Panc1 (cell line): ENCODE data around the gene PDS5B. TPM values are rescaled to one million over a fixed set of nuclear protein-coding genes. Genes with fewer than 3 reads are reported as not detected.
A peak's percentile ranks its signal among the peaks of the same experiment; 100 is the strongest.

Experiments used
- ATAC-seq: fragments of 200-7000 bp; cut with Tn5 transposase; 2 replicates; pipeline ENCODE4 v1.9.1; 2020; ENCODE audit warnings: mild to moderate bottlenecking, moderate library complexity
- Bru-seq: library from RNA; stranded (reverse); fragments of 400-500 nt; gene quantifications from one replicate; lab custom pipeline; 2021; lab: Mats Ljungman, UMichigan
- BruChase-seq, 2 experiments: library from RNA; stranded (reverse); fragments of 400-500 nt; gene quantifications; one replicate each; lab custom pipeline; 2021; lab: Mats Ljungman, UMichigan
- BruUV-seq: library from RNA; stranded (reverse); fragments of 400-500 nt; replicated peaks from 2 replicates; lab custom pipeline; 2021; lab: Mats Ljungman, UMichigan
- CTCF ChIA-PET: fragments of 300-600 bp; sonication (Branson Sonifier 250); formaldehyde crosslinking; loops from one replicate; lab custom pipeline; 2022; ENCODE audit warnings: antibody characterized with exemption; lab: Charles Lee
- POLR2A ChIA-PET: fragments of 300-600 bp; sonication (Branson Sonifier 250); formaldehyde crosslinking; loops from one replicate; lab custom pipeline; 2022; ENCODE audit warnings: antibody characterized with exemption; lab: Charles Lee
- DNase-seq: peaks from one replicate; pipeline ENCODE4 v3.0.0-alpha.2; 2010; ENCODE audit warnings: low read depth, low spot score
- H3K27ac ChIP-seq: 2 replicates; pipeline ENCODE4 v1.5.1; 2011; ENCODE audit warnings: mild to moderate bottlenecking, low read length, inconsistent platforms
- H3K27me3 ChIP-seq: fragments of 200-500 bp; sonication (Bioruptor generic); 2 replicates; pipeline ENCODE4 v1.6.0; 2014; ENCODE audit warnings: low read length, inconsistent platforms; ENCODE audit not compliant: control insufficient read depth, insufficient read depth
- H3K36me3 ChIP-seq: fragments of 200-500 bp; sonication (Bioruptor generic); 2 replicates; pipeline ENCODE4 v1.5.1; 2014; ENCODE audit warnings: inconsistent platforms, mild to moderate bottlenecking, low read length, moderate library complexity; ENCODE audit not compliant: control insufficient read depth, insufficient read depth
- H3K4me1 ChIP-seq: 2 replicates; pipeline ENCODE4 v1.5.1; 2011; ENCODE audit warnings: inconsistent platforms, mild to moderate bottlenecking, low read length, moderate library complexity; ENCODE audit not compliant: control insufficient read depth, insufficient read depth
- H3K4me3 ChIP-seq, 2 experiments: 2 replicates each; pipeline ENCODE4 v1.5.1; 2011 to 2012; ENCODE audit warnings: low read depth in 2 of 2, low read length in 2 of 2, mild to moderate bottlenecking in 2 of 2, inconsistent platforms in 1 of 2, moderate library complexity in 1 of 2
- H3K9me3 ChIP-seq: fragments of 200-500 bp; sonication (Bioruptor generic); 2 replicates; pipeline ENCODE4 v1.5.1; 2014; ENCODE audit warnings: low read depth, mild to moderate bottlenecking, inconsistent platforms, low read length, moderate library complexity; ENCODE audit not compliant: control insufficient read depth, insufficient read depth
- POLR2AphosphoS5 ChIP-seq: IDR thresholded peaks from 2 replicates; pipeline ENCODE4 v1.6.1; 2012; ENCODE audit warnings: mild to moderate bottlenecking, low read depth, low read length, moderate library complexity
- REST ChIP-seq, 2 experiments: IDR thresholded peaks; 2 replicates each; pipeline ENCODE4 v1.6.1; 2011 to 2012; ENCODE audit warnings: low read depth in 2 of 2, control low read depth in 1 of 2, low read length in 1 of 2, mild to moderate bottlenecking in 1 of 2, moderate library complexity in 1 of 2; ENCODE audit not compliant: insufficient read depth in 1 of 2
- SIN3A ChIP-seq: IDR thresholded peaks from 2 replicates; pipeline ENCODE4 v1.6.1; 2012; ENCODE audit warnings: low read depth, mild to moderate bottlenecking, low read length, moderate library complexity, borderline replicate concordance; ENCODE audit not compliant: insufficient read depth
- TCF7L2 ChIP-seq: IDR thresholded peaks from 2 replicates; pipeline ENCODE4 v1.6.1; 2011; ENCODE audit warnings: mild to moderate bottlenecking, low read depth, low read length, inconsistent platforms
- in situ Hi-C: cut with HindIII; loops from 2 replicates; pipeline ENCODE4 v1.10.0; 2016; ENCODE audit warnings: low sequenced_read_pairs, low pct_unique_long_range_greater_than_20kb
- intact Hi-C: fragments of 100-400 bp; cut with micrococcal nuclease; formaldehyde crosslinking; loops from one replicate; pipeline ENCODE4 v1.10.0; 2022; ENCODE audit not compliant: unreplicated experiment
- long read RNA-seq: library from polyadenylated mRNA; unstranded; transcript quantifications from one replicate; pipeline ENCODE4 v2.0.0, GENCODE V29; 2021; ENCODE audit not compliant: unreplicated experiment
- polyA plus RNA-seq: library from polyadenylated mRNA; unstranded; fragments of >200 nt; gene quantifications from one replicate; pipeline ENCODE4 v1.2.1, GENCODE V29; 2012; ENCODE audit warnings: missing spikeins; ENCODE audit not compliant: insufficient read length
- total RNA-seq: library from RNA; stranded (reverse); gene quantifications from one replicate; pipeline ENCODE4 v1.2.1, GENCODE V29; 2021; ENCODE audit not compliant: unreplicated experiment
- TF ChIP-seq, protein P1 (sequence below): fragments of 450-650 bp; IDR thresholded peaks from 2 replicates; pipeline ENCODE4 v1.5.1; 2017; ENCODE audit warnings: mild to moderate bottlenecking

Gene PDS5B, protein sequence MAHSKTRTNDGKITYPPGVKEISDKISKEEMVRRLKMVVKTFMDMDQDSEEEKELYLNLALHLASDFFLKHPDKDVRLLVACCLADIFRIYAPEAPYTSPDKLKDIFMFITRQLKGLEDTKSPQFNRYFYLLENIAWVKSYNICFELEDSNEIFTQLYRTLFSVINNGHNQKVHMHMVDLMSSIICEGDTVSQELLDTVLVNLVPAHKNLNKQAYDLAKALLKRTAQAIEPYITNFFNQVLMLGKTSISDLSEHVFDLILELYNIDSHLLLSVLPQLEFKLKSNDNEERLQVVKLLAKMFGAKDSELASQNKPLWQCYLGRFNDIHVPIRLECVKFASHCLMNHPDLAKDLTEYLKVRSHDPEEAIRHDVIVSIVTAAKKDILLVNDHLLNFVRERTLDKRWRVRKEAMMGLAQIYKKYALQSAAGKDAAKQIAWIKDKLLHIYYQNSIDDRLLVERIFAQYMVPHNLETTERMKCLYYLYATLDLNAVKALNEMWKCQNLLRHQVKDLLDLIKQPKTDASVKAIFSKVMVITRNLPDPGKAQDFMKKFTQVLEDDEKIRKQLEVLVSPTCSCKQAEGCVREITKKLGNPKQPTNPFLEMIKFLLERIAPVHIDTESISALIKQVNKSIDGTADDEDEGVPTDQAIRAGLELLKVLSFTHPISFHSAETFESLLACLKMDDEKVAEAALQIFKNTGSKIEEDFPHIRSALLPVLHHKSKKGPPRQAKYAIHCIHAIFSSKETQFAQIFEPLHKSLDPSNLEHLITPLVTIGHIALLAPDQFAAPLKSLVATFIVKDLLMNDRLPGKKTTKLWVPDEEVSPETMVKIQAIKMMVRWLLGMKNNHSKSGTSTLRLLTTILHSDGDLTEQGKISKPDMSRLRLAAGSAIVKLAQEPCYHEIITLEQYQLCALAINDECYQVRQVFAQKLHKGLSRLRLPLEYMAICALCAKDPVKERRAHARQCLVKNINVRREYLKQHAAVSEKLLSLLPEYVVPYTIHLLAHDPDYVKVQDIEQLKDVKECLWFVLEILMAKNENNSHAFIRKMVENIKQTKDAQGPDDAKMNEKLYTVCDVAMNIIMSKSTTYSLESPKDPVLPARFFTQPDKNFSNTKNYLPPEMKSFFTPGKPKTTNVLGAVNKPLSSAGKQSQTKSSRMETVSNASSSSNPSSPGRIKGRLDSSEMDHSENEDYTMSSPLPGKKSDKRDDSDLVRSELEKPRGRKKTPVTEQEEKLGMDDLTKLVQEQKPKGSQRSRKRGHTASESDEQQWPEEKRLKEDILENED (N-terminal part only)
- total RNA-seq (33.9 TPM), Bru-seq, nascent RNA (percentile 87 among the genes with signal in this experiment), BruChase-seq, experiment 1, labeled RNA remaining after a 2-hour chase (percentile 77 among the genes with signal in this experiment), BruChase-seq, experiment 2, labeled RNA remaining after a 6-hour chase (percentile 77 among the genes with signal in this experiment)
- 9.5 TPM for polyA plus RNA-seq
- long read RNA-seq, full-length matches to known transcripts: 3 of 18 reads
- long read RNA-seq, partial matches to known transcripts: 9 of 18 reads
- long read RNA-seq, other reads (novel, unspliced or antisense): 6 of 18 reads

DNA sequence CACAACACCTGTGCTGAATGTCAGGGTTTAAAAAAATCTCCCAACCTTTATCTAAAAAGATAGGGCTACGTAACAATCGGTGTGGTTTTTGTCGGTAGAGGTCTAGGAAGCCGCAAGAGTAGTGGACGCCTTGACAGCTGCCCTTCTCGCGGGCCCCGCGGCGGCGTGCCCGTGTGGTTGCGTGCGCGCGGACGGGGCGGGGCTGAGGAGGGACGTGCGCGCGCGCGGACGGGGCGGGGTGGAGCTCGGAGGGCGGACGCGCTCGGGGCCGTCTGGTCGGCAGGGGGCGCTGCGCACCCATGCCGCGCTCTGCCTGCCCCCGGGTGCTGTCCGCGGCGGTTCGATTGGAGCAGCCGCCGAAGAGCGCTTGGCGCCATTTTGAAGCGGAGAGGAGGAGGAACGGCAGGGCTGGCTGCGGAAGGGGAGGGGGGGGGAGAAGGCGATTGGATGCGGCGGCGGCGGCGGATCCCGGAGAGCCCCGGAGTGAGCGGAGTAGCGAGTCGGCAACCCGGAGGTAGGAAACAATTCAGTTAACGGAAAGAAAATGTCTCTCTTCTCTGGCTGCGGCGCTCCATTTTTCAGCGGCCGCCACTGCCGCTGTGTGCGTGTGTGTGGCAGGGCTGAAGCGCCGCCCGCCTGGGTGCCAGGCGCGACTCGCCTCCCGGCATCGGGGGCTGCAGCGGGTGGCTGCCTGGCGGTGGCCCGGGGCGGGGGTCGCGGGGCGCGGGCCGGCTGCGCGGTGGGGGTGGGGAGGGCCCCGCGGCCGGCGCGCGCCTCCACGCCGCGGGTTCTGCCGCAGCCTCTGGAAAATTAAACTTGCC, at the start of gene PDS5B:
Gene PDS5B, plus strand, starts transcription at position 373 of the 821 bp plus-strand sequence. CDS start 62,321 bp downstream, outside the sequence.
- peak; percentile 95 for ATAC-seq
- Histone ChIP-seq H3K4me3 (peak within 1 kb of the TSS; percentile 78 to 86), H3K4me1 (peaks cover 9% of the 10 kb centered on the region), H3K36me3 (peaks cover 4% of the 10 kb centered on the region; the same call in 1 of the 2 replicates), H3K27me3 (no peaks in the 10 kb centered on the region), H3K27ac (peak within 1 kb of the TSS; percentile 79), H3K9me3 (no peaks in the 10 kb centered on the region)
- ChIA-PET POLR2A (interaction anchor here (0.6 kb wide), 1 partner anchor 58 kb away, joined by 3 read pairs; no protein-coding TSS in a partner anchor), CTCF (interaction anchor here (0.5 to 1.2 kb wide), 4 partner anchors 56 to 709 kb away, joined by 3 to 7 read pairs (median 3); no protein-coding TSS in a partner anchor)
- intact Hi-C loops: loop anchor here (5.0 kb wide), 1 partner anchor 51 kb away; no protein-coding TSS in a partner anchor
- in situ Hi-C loops: no loop called here
- BruUV-seq: no TSS peak
- TF ChIP-seq POLR2AphosphoS5: no peak
- TF ChIP-seq SIN3A: peak; percentile 52; the same call in 1 of the 2 replicates
- 0 out of 4 replicates have a peak, but pooled peaks of 1 of the 2 experiments have one; percentile 18 for TF ChIP-seq REST (IDR thresholded peaks at IDR 0.05; ENCODE audit: insufficient read depth in 1 of 2, low read depth in 2 of 2, low read length in 1 of 2)
- TF ChIP-seq, protein P1, sequence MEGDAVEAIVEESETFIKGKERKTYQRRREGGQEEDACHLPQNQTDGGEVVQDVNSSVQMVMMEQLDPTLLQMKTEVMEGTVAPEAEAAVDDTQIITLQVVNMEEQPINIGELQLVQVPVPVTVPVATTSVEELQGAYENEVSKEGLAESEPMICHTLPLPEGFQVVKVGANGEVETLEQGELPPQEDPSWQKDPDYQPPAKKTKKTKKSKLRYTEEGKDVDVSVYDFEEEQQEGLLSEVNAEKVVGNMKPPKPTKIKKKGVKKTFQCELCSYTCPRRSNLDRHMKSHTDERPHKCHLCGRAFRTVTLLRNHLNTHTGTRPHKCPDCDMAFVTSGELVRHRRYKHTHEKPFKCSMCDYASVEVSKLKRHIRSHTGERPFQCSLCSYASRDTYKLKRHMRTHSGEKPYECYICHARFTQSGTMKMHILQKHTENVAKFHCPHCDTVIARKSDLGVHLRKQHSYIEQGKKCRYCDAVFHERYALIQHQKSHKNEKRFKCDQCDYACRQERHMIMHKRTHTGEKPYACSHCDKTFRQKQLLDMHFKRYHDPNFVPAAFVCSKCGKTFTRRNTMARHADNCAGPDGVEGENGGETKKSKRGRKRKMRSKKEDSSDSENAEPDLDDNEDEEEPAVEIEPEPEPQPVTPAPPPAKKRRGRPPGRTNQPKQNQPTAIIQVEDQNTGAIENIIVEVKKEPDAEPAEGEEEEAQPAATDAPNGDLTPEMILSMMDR: peak; percentile 94
- TF ChIP-seq TCF7L2: no peak
- DNase-seq: no peak
